ENCODE results near the gene MGAM2.

DNA sequence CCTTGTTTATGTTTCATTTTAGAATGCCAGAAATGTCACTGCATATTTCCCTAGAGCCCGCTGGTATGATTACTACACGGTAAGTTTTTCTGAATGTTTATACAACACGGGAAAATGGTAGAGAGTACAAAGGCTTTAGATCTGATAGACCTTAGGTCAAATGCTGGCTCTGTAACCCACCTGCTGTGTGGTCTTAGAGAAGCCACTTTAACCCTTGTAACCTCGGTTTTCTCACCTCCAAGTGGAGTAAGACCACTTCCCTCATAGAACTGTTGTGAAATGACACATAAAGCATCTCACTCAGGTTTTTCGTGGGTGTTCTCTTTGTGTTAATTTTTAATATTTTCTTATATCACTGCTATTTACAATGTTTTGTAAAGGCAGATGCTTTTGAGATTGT is 13.9 kb upstream of the MGAM2 start:
- TF ChIP-seq SREBF1 (IDR thresholded peaks at IDR 0.05; ENCODE audit: low read length), result no peak
- TF ChIP-seq NFXL1 (IDR thresholded peaks at IDR 0.05; ENCODE audit: borderline replicate concordance), result no peak
- TF ChIP-seq MYB (IDR thresholded peaks at IDR 0.05; ENCODE audit: borderline replicate concordance, low read depth, low read length), result no peak
- TF ChIP-seq RBBP5 (conservative IDR thresholded peaks at IDR 0.05), result no peak
